Fibroblast of gingiva (primary cell): ENCODE measurements around the gene FOXP4.

ENCODE experiments used
- DNase-seq: peaks from one replicate; pipeline ENCODE4 v3.0.0-alpha.2; 2011; ENCODE audit warnings: low read depth

FOXP4 gene

GRCh38 chr6:41646026-41646795 is 100.0 kb downstream of the FOXP4 start:
- no peak for DNase-seq

GRCh38 chr6:41647061-41647511 is 100.9 kb downstream of the FOXP4 start:
- DNase-seq = peak; percentile 38

- DNase-seq = no peak
Measured at GRCh38 chr6:41648070-41648585, 101.9 kb downstream of the FOXP4 start.

- DNase-seq = no peak
Measured at GRCh38 chr6:41648921-41649320, 102.7 kb downstream of the FOXP4 start.

GRCh38 chr6:41649596-41649995 is 103.4 kb downstream of the FOXP4 start:
- no peak for DNase-seq

- DNase-seq = no peak
Measured at GRCh38 chr6:41650120-41650519, 103.9 kb downstream of the FOXP4 start.

- no peak for DNase-seq
Measured at GRCh38 chr6:41651246-41651961, 105.2 kb downstream of the FOXP4 start.
